GM12878 (cell line): ENCODE measurements around the gene CD48. TPM values are rescaled to one million over a fixed set of nuclear protein-coding genes. Genes with fewer than 3 reads are reported as not detected.

ENCODE experiments used
- ATAC-seq: fragments of 200-7000 bp; cut with Tn5 transposase; 3 replicates; pipeline ENCODE4 v1.9.1; 2020; ENCODE audit warnings: mild to moderate bottlenecking, moderate library complexity
- BruUV-seq: library from RNA; stranded (reverse); fragments of 400-500 nt; replicated peaks from 2 replicates; lab custom pipeline; 2021; lab: Mats Ljungman, UMichigan
- CTCF ChIA-PET: fragments of 300-600 bp; sonication (Branson Sonifier 250); formaldehyde crosslinking; extraction: SDS; loops from one replicate; lab custom pipeline; 2021; ENCODE audit warnings: inconsistent platforms; lab: Yijun Ruan, JAX
- POLR2A ChIA-PET: fragments of 350-600 bp; formaldehyde crosslinking; extraction: SDS; loops from one replicate; lab custom pipeline; 2021; ENCODE audit warnings: inconsistent platforms; lab: Charles Lee
- RAD21 ChIA-PET: fragments of 300-600 bp; sonication (Branson Sonifier 250); formaldehyde crosslinking; loops from one replicate; lab custom pipeline; 2023; ENCODE audit warnings: antibody characterized with exemption; ENCODE audit not compliant: unreplicated experiment; lab: Charles Lee
- SMC1A ChIA-PET: fragments of 300-600 bp; sonication (Branson Sonifier 250); formaldehyde crosslinking; loops from one replicate; lab custom pipeline; 2023; ENCODE audit not compliant: unreplicated experiment, uncharacterized antibody; lab: Charles Lee
- DNase-seq: peaks from one replicate; pipeline ENCODE4 v3.0.0-alpha.2; 2011; ENCODE audit warnings: low read depth, low spot score
- FAIRE-seq: peaks from 3 replicates; lab custom pipeline; 2011; peaks lifted over from hg19 to GRCh38; lab: Jason Lieb, UNC
- H2AFZ ChIP-seq: 2 replicates; pipeline ENCODE4 v1.6.0; 2011; ENCODE audit warnings: low read depth, low read length, control low read depth; ENCODE audit not compliant: control insufficient read depth
- H3K27ac ChIP-seq: 2 replicates; pipeline ENCODE4 v1.5.1; 2011; ENCODE audit warnings: control low read depth; ENCODE audit not compliant: control insufficient read depth, insufficient read depth
- H3K27me3 ChIP-seq, 2 experiments: replicated peaks in 1 of 2; 2 replicates each; pipeline versions ENCODE4 v1.6.0 to v1.6.1; 2011; ENCODE audit warnings: low read length in 1 of 2; ENCODE audit not compliant: control insufficient read depth in 2 of 2, insufficient read depth in 2 of 2
- H3K36me3 ChIP-seq, 2 experiments: 2 replicates each; pipeline ENCODE4 v1.5.1; 2011; ENCODE audit warnings: low read length in 1 of 2; ENCODE audit not compliant: control insufficient read depth in 2 of 2, insufficient read depth in 2 of 2
- H3K4me1 ChIP-seq: 2 replicates; pipeline ENCODE4 v1.6.1; 2011; ENCODE audit warnings: mild to moderate bottlenecking, low read length, moderate library complexity, mixed read lengths; ENCODE audit not compliant: control insufficient read depth, insufficient read depth
- H3K4me2 ChIP-seq: 2 replicates; pipeline ENCODE4 v1.6.0; 2011; ENCODE audit warnings: control low read depth; ENCODE audit not compliant: control insufficient read depth, insufficient read depth
- H3K4me3 ChIP-seq: fragments of 200-600 bp; sonication (generic); 2 replicates; pipeline ENCODE4 v1.5.1; 2016
- H3K79me2 ChIP-seq: 2 replicates; pipeline ENCODE4 v1.6.0; 2011; ENCODE audit warnings: low read length; ENCODE audit not compliant: control insufficient read depth, insufficient read depth
- H3K9ac ChIP-seq: 2 replicates; pipeline ENCODE4 v1.8.0; 2011; ENCODE audit warnings: low read length, control low read depth, mixed read lengths; ENCODE audit not compliant: control insufficient read depth, insufficient read depth
- H3K9me3 ChIP-seq: replicated peaks from 3 replicates; pipeline ENCODE4 v1.5.1; 2011; ENCODE audit warnings: mild to moderate bottlenecking, low read length; ENCODE audit not compliant: control insufficient read depth, insufficient read depth
- H4K20me1 ChIP-seq: 2 replicates; pipeline ENCODE4 v1.6.0; 2011; ENCODE audit not compliant: control insufficient read depth, insufficient read depth
- ATF2 ChIP-seq: IDR thresholded peaks from 2 replicates; pipeline ENCODE4 v1.6.1; 2012; ENCODE audit warnings: low read length, inconsistent platforms
- NKRF ChIP-seq: fragments of 450-650 bp; conservative IDR thresholded peaks from 2 replicates; pipeline ENCODE4 v1.6.1; 2017; ENCODE audit warnings: mild to moderate bottlenecking, moderate library complexity
- RUNX3 ChIP-seq: IDR thresholded peaks from 2 replicates; pipeline ENCODE4 v1.6.1; 2012; ENCODE audit warnings: low read length, inconsistent platforms
- TCF12 ChIP-seq: IDR thresholded peaks from 2 replicates; pipeline ENCODE4 v1.6.1; 2011; ENCODE audit warnings: low read depth, mild to moderate bottlenecking, low read length
- WGBS: methylation state at CpG from one replicate; pipeline ENCODE4 v1.1.6; 2016; ENCODE audit warnings: low lambda C conversion rate; ENCODE audit not compliant: insufficient replicate concordance, insufficient coverage; ENCODE audit errors: missing lambda C conversion rate; 5-methylcytosine and 5-hydroxymethylcytosine counted together
- in situ Hi-C: fragments of 300-500 bp; cut with MboI; formaldehyde crosslinking; loops from 9 replicates; pipeline ENCODE4 v1.14.3; 2018; ENCODE audit warnings: mixed read lengths
- intact Hi-C: fragments of 100-400 bp; cut with micrococcal nuclease; formaldehyde crosslinking; loops from one replicate; pipeline ENCODE4 v1.14.2; 2022; ENCODE audit not compliant: unreplicated experiment
- polyA plus RNA-seq, 11 experiments: library from polyadenylated mRNA; depleted of rRNA in 4 of 11; unstranded in 6 of 11; stranded (reverse) in 5 of 11; fragments of >200 nt; fragmentation: Nextera tagmentation in 4 of 11; fragmentation: Illumina TruSeq in 1 of 11; extraction: Ambion mirVana in 4 of 11; extraction: Trizol in 1 of 11; gene quantifications; 1 replicate in 1 of 11; 2 replicates in 10 of 11; pipeline versions ENCODE4 v1.2.1 to v1.2.3, GENCODE V29; 2011 to 2016; ENCODE audit warnings: inconsistent platforms in 2 of 11, missing spikeins in 2 of 11, low read depth in 1 of 11
- total RNA-seq, 4 experiments: library from RNA; depleted of rRNA in 3 of 4; stranded (reverse); fragments of >200 nt in 3 of 4; fragmentation: Illumina TruSeq in 1 of 4; extraction: Trizol in 1 of 4; gene quantifications; 2 replicates each; pipeline versions ENCODE4 v1.2.1 to v1.2.3, GENCODE V29; 2013 to 2021

Gene CD48
- total and polyA plus RNA-seq, 10 of the 15 experiments (the other 5 are each of a cell fraction or from before 2014, with no cell fraction given): 302 to 1,315 (median 430) TPM

GRCh38 chr1:160723332-160723731 lies 11.7 kb upstream of the CD48 start:
- Histone ChIP-seq H2AFZ (no peak overlapping the region), H3K4me3 (no peak overlapping the region), H3K27me3 (no peaks in the 10 kb centered on the region), H4K20me1 (no peaks in the 10 kb centered on the region), H3K27ac (no peak overlapping the region), H3K36me3 (no peaks in the 10 kb centered on the region), H3K4me1 (peaks cover 35% of the 10 kb centered on the region), H3K79me2 (no peaks in the 10 kb centered on the region; the same call in 1 of the 2 replicates), H3K9me3 (no peaks in the 10 kb centered on the region), H3K4me2 (no peak overlapping the region), H3K9ac (no peak overlapping the region)
- no peak for FAIRE-seq
- in situ Hi-C loops (no loop called here), intact Hi-C loops (no loop called here)
- no peak for ATAC-seq
- no peak for DNase-seq
- no TSS peak for BruUV-seq
- TF ChIP-seq NKRF (no peak), TCF12 (no peak)
- SMC1A ChIA-PET: interaction anchor here (0.6 to 10.8 kb wide), 21 partner anchors 10 to 295 kb away, joined by 3 to 301 read pairs (median 4); partner anchors contain the start of genes CD48, ITLN2 and SLAMF7
- POLR2A ChIA-PET: interaction anchor here (0.7 to 7.5 kb wide), 8 partner anchors 10 to 105 kb away, joined by 3 to 73 read pairs (median 6); partner anchors contain the start of genes CD48 and SLAMF7
- CTCF ChIA-PET: interaction anchor here (1.0 to 10.9 kb wide), 23 partner anchors 10 to 295 kb away, joined by 3 to 209 read pairs (median 5); partner anchors contain the start of genes CD48, ITLN2 and SLAMF7
- RAD21 ChIA-PET: interaction anchor here (1.0 to 8.5 kb wide), 14 partner anchors 11 to 295 kb away, joined by 3 to 74 read pairs (median 7); partner anchors contain the start of genes CD48 and ITLN2
- 98% methylated on average over 2 of the region's 2 CpGs for WGBS

GRCh38 chr1:160722726-160723125 lies 11.1 kb upstream of the CD48 start:
- no peaks in the 10 kb centered on the region; the same call in 1 of the 2 replicates for H3K79me2 ChIP-seq

More at GRCh38 chr1:160722726-160723125, 11.1 kb upstream of the CD48 start:
- Histone ChIP-seq H3K27me3 (no peaks in the 10 kb centered on the region), H3K9me3 (no peaks in the 10 kb centered on the region), H3K4me2 (no peak overlapping the region), H3K4me1 (peaks cover 30% of the 10 kb centered on the region), H3K4me3 (no peak overlapping the region), H4K20me1 (no peaks in the 10 kb centered on the region), H3K27ac (no peak overlapping the region), H3K9ac (no peak overlapping the region), H2AFZ (peak overlapping the region; percentile 24; the same call in 1 of the 2 replicates), H3K36me3 (no peaks in the 10 kb centered on the region)
- CTCF ChIA-PET: interaction anchor here (1.0 to 10.9 kb wide), 21 partner anchors 9 to 294 kb away, joined by 3 to 209 read pairs (median 5); partner anchors contain the start of genes CD48, ITLN2 and SLAMF7
- intact Hi-C loops: no loop called here
- FAIRE-seq (no peak), DNase-seq (no peak), ATAC-seq (no peak)
- peak; percentile 62; the same call in 1 of the 2 replicates for TF ChIP-seq RUNX3
- no peak for TF ChIP-seq ATF2
- SMC1A ChIA-PET: interaction anchor here (0.7 to 10.8 kb wide), 18 partner anchors 9 to 294 kb away, joined by 3 to 301 read pairs (median 5); partner anchors contain the start of genes CD48, ITLN2 and SLAMF7
- RAD21 ChIA-PET: interaction anchor here (1.0 to 8.5 kb wide), 14 partner anchors 11 to 294 kb away, joined by 3 to 74 read pairs (median 7); partner anchors contain the start of genes CD48 and ITLN2
- POLR2A ChIA-PET: interaction anchor here (0.8 to 7.5 kb wide), 7 partner anchors 9 to 50 kb away, joined by 3 to 73 read pairs (median 7); partner anchors contain the start of genes CD48 and SLAMF7
- in situ Hi-C loops: no loop called here
- 90% methylated on average over 10 of the region's 10 CpGs for WGBS
- BruUV-seq: no TSS peak
